Measurements from ENCODE around the gene SLIT1. TPM values are rescaled to one million over a fixed set of nuclear protein-coding genes. Genes with fewer than 3 reads are reported as not detected.

Gene SLIT1
- total RNA-seq, 2 experiments from 2014 or later, result 0.13 to 1.0 TPM

- BruUV-seq (replicated peaks), result no TSS peak
- POLR2A ChIA-PET, result no interaction called here
Observed at GRCh38 chr10:97169911-97170693, 15.7 kb downstream of the SLIT1 start.

GRCh38 chr10:97169063-97169462, 16.7 kb downstream of the SLIT1 start:
- Histone ChIP-seq H2AFZ (ENCODE audit: low read length) (no peak overlapping the region), H3K27ac (ENCODE audit: low read depth, low read length, poor library complexity, severe bottlenecking) (no peak overlapping the region), H3K4me2 (ENCODE audit: low read length) (no peak overlapping the region), H3K36me3 (ENCODE audit: insufficient read depth, low read length) (no peaks in the 10 kb centered on the region), H3K79me2 (ENCODE audit: insufficient read depth, low read depth, low read length) (no peaks in the 10 kb centered on the region), H3K9me3 (ENCODE audit: low read length) (no peaks in the 10 kb centered on the region), H3K4me3 (ENCODE audit: low read depth, low read length, poor library complexity, severe bottlenecking) (no peak overlapping the region), H4K20me1 (ENCODE audit: insufficient read depth, low read length) (no peaks in the 10 kb centered on the region), H3K4me1 (ENCODE audit: insufficient read depth, low read length, poor library complexity, severe bottlenecking) (no peaks in the 10 kb centered on the region), H3K9me2 (ENCODE audit: insufficient read depth, low read length) (no peaks in the 10 kb centered on the region)
- DNase-seq (ENCODE audit: low spot score), result no peak
- no peak for TF ChIP-seq EZH2phosphoT487 (IDR thresholded peaks at IDR 0.05; ENCODE audit: borderline replicate concordance, low read depth, low read length)
- TF ChIP-seq, protein P1, sequence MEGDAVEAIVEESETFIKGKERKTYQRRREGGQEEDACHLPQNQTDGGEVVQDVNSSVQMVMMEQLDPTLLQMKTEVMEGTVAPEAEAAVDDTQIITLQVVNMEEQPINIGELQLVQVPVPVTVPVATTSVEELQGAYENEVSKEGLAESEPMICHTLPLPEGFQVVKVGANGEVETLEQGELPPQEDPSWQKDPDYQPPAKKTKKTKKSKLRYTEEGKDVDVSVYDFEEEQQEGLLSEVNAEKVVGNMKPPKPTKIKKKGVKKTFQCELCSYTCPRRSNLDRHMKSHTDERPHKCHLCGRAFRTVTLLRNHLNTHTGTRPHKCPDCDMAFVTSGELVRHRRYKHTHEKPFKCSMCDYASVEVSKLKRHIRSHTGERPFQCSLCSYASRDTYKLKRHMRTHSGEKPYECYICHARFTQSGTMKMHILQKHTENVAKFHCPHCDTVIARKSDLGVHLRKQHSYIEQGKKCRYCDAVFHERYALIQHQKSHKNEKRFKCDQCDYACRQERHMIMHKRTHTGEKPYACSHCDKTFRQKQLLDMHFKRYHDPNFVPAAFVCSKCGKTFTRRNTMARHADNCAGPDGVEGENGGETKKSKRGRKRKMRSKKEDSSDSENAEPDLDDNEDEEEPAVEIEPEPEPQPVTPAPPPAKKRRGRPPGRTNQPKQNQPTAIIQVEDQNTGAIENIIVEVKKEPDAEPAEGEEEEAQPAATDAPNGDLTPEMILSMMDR (conservative IDR thresholded peaks at IDR 0.05; ENCODE audit: low read length), result no peak
- no TSS peak for BruUV-seq (replicated peaks)
- CTCF ChIA-PET (ENCODE audit: unreplicated experiment), result no interaction called here
- intact Hi-C loops (cut with micrococcal nuclease; ENCODE audit: unreplicated experiment), result no loop called here
- POLR2A ChIA-PET, result no interaction called here

More at GRCh38 chr10:97169911-97170693, 15.7 kb downstream of the SLIT1 start:
- DNase-seq (ENCODE audit: low spot score), result no peak
- H3K4me2 ChIP-seq (ENCODE audit: low read length), result no peak overlapping the region
- intact Hi-C loops (cut with micrococcal nuclease; ENCODE audit: unreplicated experiment), result no loop called here
- CTCF ChIA-PET (ENCODE audit: unreplicated experiment), result no interaction called here
- H3K4me1 ChIP-seq (ENCODE audit: insufficient read depth, low read length, poor library complexity, severe bottlenecking), result no peaks in the 10 kb centered on the region
- no peak overlapping the region for H3K4me3 ChIP-seq (ENCODE audit: low read depth, low read length, poor library complexity, severe bottlenecking)
- H3K79me2 ChIP-seq (ENCODE audit: insufficient read depth, low read depth, low read length), result no peaks in the 10 kb centered on the region
- no peaks in the 10 kb centered on the region for H3K36me3 ChIP-seq (ENCODE audit: insufficient read depth, low read length)
- H2AFZ ChIP-seq (ENCODE audit: low read length), result no peak overlapping the region
- H3K9me2 ChIP-seq (ENCODE audit: insufficient read depth, low read length), result no peaks in the 10 kb centered on the region
- no peak overlapping the region for H3K27ac ChIP-seq (ENCODE audit: low read depth, low read length, poor library complexity, severe bottlenecking)
- TF ChIP-seq, protein P1 (conservative IDR thresholded peaks at IDR 0.05; ENCODE audit: low read length), result no peak
- TF ChIP-seq EZH2phosphoT487 (IDR thresholded peaks at IDR 0.05; ENCODE audit: borderline replicate concordance, low read depth, low read length), result no peak
- H3K9me3 ChIP-seq (ENCODE audit: low read length), result no peaks in the 10 kb centered on the region
- H4K20me1 ChIP-seq (ENCODE audit: insufficient read depth, low read length), result no peaks in the 10 kb centered on the region

GRCh38 chr10:97168645-97169044, 17.1 kb downstream of the SLIT1 start:
- Histone ChIP-seq H3K79me2 (ENCODE audit: insufficient read depth, low read depth, low read length) (no peaks in the 10 kb centered on the region), H3K4me1 (ENCODE audit: insufficient read depth, low read length, poor library complexity, severe bottlenecking) (no peaks in the 10 kb centered on the region), H4K20me1 (ENCODE audit: insufficient read depth, low read length) (no peaks in the 10 kb centered on the region), H3K4me2 (ENCODE audit: low read length) (no peak overlapping the region), H3K27ac (ENCODE audit: low read depth, low read length, poor library complexity, severe bottlenecking) (no peak overlapping the region), H3K36me3 (ENCODE audit: insufficient read depth, low read length) (no peaks in the 10 kb centered on the region), H3K9me3 (ENCODE audit: low read length) (no peaks in the 10 kb centered on the region), H3K4me3 (ENCODE audit: low read depth, low read length, poor library complexity, severe bottlenecking) (no peak overlapping the region), H3K9me2 (ENCODE audit: insufficient read depth, low read length) (no peaks in the 10 kb centered on the region), H2AFZ (ENCODE audit: low read length) (no peak overlapping the region)
- intact Hi-C loops (cut with micrococcal nuclease; ENCODE audit: unreplicated experiment), result no loop called here
- no TSS peak for BruUV-seq (replicated peaks)
- ChIA-PET POLR2A (no interaction called here), CTCF (ENCODE audit: unreplicated experiment) (no interaction called here)
- no peak for DNase-seq (ENCODE audit: low spot score)
- no peak for TF ChIP-seq EZH2phosphoT487 (IDR thresholded peaks at IDR 0.05; ENCODE audit: borderline replicate concordance, low read depth, low read length)
- TF ChIP-seq, protein P1 (conservative IDR thresholded peaks at IDR 0.05; ENCODE audit: low read length), result no peak
